Measurements from ENCODE around the gene EIF3I. TPM values are rescaled to one million over a fixed set of nuclear protein-coding genes. Genes with fewer than 3 reads are reported as not detected.

The EIF3I gene
- total and polyA plus RNA-seq, 2 of the 13 experiments (the other 11 are each of a cell fraction or from before 2014, with no cell fraction given), result 210 to 223 TPM

- TF ChIP-seq SKIL (CRISPR knock-in tag; IDR thresholded peaks at IDR 0.05; ENCODE audit: borderline replicate concordance), result peak; percentile 82; the same call in 1 of the 2 replicates
- TF ChIP-seq PAF1 (CRISPR knock-in tag; IDR thresholded peaks at IDR 0.05), result no peak
- TF ChIP-seq CEBPB (IDR thresholded peaks at IDR 0.05; ENCODE audit: borderline replicate concordance, low read depth, low read length), result no peak
- TF ChIP-seq, protein P1, sequence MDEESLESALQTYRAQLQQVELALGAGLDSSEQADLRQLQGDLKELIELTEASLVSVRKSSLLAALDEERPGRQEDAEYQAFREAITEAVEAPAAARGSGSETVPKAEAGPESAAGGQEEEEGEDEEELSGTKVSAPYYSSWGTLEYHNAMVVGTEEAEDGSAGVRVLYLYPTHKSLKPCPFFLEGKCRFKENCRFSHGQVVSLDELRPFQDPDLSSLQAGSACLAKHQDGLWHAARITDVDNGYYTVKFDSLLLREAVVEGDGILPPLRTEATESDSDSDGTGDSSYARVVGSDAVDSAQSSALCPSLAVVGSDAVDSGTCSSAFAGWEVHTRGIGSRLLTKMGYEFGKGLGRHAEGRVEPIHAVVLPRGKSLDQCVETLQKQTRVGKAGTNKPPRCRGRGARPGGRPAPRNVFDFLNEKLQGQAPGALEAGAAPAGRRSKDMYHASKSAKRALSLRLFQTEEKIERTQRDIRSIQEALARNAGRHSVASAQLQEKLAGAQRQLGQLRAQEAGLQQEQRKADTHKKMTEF (CRISPR knock-in tag; IDR thresholded peaks at IDR 0.05), result peak; percentile 72; the same call in 1 of the 2 replicates
- TF ChIP-seq ZBTB2 (CRISPR knock-in tag; IDR thresholded peaks at IDR 0.05; ENCODE audit: low read depth), result no peak
- TF ChIP-seq THAP11 (CRISPR knock-in tag; IDR thresholded peaks at IDR 0.05), result peak; percentile 66
- TF ChIP-seq, protein P2, sequence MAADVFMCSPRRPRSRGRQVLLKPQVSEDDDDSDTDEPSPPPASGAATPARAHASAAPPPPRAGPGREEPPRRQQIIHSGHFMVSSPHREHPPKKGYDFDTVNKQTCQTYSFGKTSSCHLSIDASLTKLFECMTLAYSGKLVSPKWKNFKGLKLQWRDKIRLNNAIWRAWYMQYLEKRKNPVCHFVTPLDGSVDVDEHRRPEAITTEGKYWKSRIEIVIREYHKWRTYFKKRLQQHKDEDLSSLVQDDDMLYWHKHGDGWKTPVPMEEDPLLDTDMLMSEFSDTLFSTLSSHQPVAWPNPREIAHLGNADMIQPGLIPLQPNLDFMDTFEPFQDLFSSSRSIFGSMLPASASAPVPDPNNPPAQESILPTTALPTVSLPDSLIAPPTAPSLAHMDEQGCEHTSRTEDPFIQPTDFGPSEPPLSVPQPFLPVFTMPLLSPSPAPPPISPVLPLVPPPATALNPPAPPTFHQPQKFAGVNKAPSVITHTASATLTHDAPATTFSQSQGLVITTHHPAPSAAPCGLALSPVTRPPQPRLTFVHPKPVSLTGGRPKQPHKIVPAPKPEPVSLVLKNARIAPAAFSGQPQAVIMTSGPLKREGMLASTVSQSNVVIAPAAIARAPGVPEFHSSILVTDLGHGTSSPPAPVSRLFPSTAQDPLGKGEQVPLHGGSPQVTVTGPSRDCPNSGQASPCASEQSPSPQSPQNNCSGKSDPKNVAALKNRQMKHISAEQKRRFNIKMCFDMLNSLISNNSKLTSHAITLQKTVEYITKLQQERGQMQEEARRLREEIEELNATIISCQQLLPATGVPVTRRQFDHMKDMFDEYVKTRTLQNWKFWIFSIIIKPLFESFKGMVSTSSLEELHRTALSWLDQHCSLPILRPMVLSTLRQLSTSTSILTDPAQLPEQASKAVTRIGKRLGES (CRISPR knock-in tag; IDR thresholded peaks at IDR 0.05; ENCODE audit: borderline replicate concordance), result no peak
- TF ChIP-seq RFXANK (CRISPR knock-in tag; IDR thresholded peaks at IDR 0.05), result peak; percentile 70; the same call in 1 of the 2 replicates
- no peak for TF ChIP-seq FOXO4 (CRISPR knock-in tag; conservative IDR thresholded peaks at IDR 0.05)
- TF ChIP-seq ZNF160 (CRISPR knock-in tag; IDR thresholded peaks at IDR 0.05), result no peak; the same call in none of the 2 replicates
- TF ChIP-seq TFDP1 (CRISPR knock-in tag; IDR thresholded peaks at IDR 0.05; ENCODE audit: borderline replicate concordance), result peak; percentile 36; the same call in 1 of the 2 replicates
- TF ChIP-seq ZNF280B (CRISPR knock-in tag; IDR thresholded peaks at IDR 0.05; ENCODE audit: borderline replicate concordance), result peak; percentile 68; the same call in 1 of the 2 replicates
- 0 out of 2 replicates have a peak, but pooled peaks have one; percentile 23 for TF ChIP-seq ZNF790 (CRISPR knock-in tag; IDR thresholded peaks at IDR 0.05; ENCODE audit: borderline replicate concordance)
- TF ChIP-seq SIX1 (CRISPR knock-in tag; IDR thresholded peaks at IDR 0.05; ENCODE audit: borderline replicate concordance), result no peak
- no peak for TF ChIP-seq NR3C1 (CRISPR knock-in tag; IDR thresholded peaks at IDR 0.05)
These were observed 27.8 kb downstream of the EIF3I start (continued) for GRCh38 chr1:32249831-32250525.

Data from HepG2 (cell line).